Mesenteric fat pad (tissue), 1 donor: Measurements from ENCODE around the gene CCDC200. TPM values are rescaled to one million over a fixed set of nuclear protein-coding genes. Genes with fewer than 3 reads are reported as not detected.
"Not testable (repeated sequence)": the region's sequence is repeated elsewhere in the genome, so short reads cannot be mapped to it uniquely, and the experiment has no call there.

Experiments
- DNase-seq: peaks from one replicate; pipeline ENCODE4 v3.0.0-alpha.2; 2020; ENCODE audit warnings: low spot score
- long read RNA-seq: library from polyadenylated mRNA; unstranded; transcript quantifications from one replicate; pipeline ENCODE4 v2.0.0, GENCODE V29; 2020
- total RNA-seq: library from RNA; stranded (reverse); fragmentation: NEBNext Ultra II Directional; extraction: Animal tissue kit (Norgen Biotek cat#: 25700); gene quantifications from one replicate; pipeline ENCODE4 v1.2.1, GENCODE V29; 2021
- donor health status: DM: yes; HTN: yes; CAD: no.

The CCDC200 gene
- not detected for total RNA-seq
- long read RNA-seq, partial matches to known transcripts: 0 of 62 reads
- long read RNA-seq, other reads (novel, unspliced or antisense): 62 of 62 reads

- DNase-seq: not testable (repeated sequence)
These were observed at the start of gene CCDC200 for GRCh38 chr17:43228020-43228782. Gene CCDC200 (minus strand): TSS chr17:43228623. CDS start chr17:43228554, 69 bp downstream.

DNA sequence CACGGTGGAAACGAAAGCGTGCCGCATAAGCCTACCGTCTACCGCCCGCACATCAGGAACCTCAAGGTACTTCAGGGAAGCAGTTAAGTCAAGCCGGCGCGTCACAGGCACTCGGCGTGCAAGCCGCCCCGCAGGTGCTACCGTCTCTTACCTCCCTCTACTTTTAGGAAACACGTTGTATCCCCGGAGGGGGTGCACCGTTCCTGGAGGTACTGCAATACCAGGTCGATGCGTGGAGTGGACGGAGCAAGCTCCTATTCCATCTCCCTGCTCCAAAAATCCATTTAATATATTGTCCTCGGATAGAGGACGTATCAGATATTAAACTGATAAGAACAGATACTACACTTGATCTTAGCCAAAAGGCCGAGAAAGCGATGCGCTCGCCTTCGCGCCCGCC is 44.5 kb upstream of the CCDC200 start:
- not testable (repeated sequence) for DNase-seq

GRCh38 chr17:43272483-43272882 is 44.1 kb upstream of the CCDC200 start:
- not testable (repeated sequence) for DNase-seq

DNA sequence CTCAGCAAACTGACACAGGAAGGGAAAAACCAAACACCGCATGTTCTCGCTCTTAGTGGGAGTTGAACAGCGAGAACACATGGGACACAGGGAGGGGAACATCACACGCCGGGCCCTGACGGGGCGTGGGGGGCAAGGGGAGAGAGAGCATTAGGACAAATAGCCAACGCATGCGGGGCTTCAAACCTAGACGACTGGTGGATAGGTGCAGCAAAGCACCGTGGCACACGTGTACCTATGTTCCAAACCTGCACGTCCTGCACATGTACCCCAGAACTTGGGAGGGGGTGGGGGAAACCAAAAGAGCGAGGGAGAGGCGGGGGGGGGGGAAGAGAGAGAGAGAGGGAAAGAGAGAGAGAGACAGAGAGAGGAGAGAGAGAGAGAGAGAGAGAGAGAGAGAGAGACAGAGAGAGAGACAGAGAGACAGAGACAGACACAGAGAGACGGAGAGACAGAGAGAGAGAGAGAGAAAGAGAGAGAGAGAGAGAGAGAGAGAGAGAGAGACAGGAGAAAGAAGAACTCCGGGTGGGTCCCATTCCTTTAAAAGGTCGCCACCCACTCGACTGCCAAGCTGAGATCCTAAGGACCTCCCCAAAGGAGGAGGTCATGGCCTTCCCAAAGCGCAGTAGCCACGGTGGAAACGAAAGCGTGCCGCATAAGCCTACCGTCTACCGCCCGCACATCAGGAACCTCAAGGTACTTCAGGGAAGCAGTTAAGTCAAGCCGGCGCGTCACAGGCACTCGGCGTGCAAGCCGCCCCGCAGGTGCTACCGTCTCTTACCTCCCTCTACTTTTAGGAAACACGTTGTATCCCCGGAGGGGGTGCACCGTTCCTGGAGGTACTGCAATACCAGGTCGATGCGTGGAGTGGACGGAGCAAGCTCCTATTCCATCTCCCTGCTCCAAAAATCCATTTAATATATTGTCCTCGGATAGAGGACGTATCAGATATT is 42.4 kb upstream of the CCDC200 start:
- not testable (repeated sequence) for DNase-seq

DNA sequence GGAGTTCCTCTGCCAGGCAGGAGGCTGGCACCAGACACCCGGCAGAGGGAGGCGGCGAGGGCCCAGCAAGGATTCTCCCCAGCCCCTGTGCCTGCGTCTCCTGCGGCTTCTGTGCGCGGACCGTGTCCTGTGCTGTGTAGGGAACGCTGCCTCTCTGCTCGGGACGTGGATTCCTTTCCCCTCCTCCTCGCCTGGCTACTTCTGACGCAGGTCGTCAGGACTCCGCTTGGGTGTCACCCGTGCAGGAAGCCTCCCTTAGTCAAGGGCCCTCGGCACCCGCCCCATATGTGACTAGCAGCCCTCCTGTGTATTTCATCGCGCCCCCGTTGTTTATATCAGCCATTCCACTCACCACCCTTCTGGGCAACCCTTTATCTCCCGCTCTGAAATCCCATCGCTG is 18.0 kb upstream of the CCDC200 start:
- DNase-seq: not testable (repeated sequence)

- DNase-seq: not testable (repeated sequence)
These were observed 12.4 kb upstream of the CCDC200 start for GRCh38 chr17:43240596-43241352.

- not testable (repeated sequence) for DNase-seq
These were observed 11.2 kb upstream of the CCDC200 start for GRCh38 chr17:43239597-43239996.

GRCh38 chr17:43233877-43234276 is 5.5 kb upstream of the CCDC200 start, which contains the start of gene RNU2-1:
Gene RNU2-1 (minus strand): TSS chr17:43233977.
- not testable (repeated sequence) for DNase-seq

GRCh38 chr17:43233263-43233662 is 4.8 kb upstream of the CCDC200 start:
- DNase-seq: not testable (repeated sequence)

DNA sequence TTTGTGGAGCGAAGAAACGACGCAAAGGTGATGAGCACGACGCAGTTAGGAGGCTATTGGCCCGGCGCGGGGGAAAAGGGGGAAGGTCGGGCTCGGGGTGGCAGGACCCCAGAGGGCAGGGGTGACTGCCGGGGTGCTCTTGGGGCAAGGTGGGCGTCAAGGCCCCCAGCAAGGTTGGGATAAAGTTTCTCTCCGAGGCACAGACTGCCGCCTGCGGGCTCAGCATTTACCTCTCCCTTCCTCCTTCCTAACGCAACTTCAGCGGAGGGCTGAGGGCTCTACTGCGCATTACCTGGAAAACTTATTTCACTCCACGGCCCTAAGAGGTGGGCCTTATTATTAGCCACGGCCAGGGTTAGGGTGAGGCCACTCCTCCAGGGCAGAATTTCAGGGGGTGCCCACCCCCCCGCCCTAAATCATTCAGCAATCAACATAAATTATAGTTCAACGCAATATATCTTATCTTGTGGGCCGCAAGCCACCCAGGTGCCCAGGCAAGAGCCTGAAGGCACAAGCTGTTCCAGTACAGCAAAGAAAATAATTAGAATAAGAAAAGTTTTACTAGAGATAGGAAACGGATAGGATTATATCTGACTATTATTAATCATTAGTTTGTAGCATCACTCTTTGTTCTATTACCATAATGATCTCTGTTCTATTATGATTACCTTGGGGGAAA is 3.7 kb upstream of the CCDC200 start:
- DNase-seq: peak; percentile 96

GRCh38 chr17:43231205-43232020 is 3.0 kb upstream of the CCDC200 start:
- not testable (repeated sequence) for DNase-seq

- peak; percentile 37 for DNase-seq
These were observed 2.0 kb downstream of the CCDC200 start for GRCh38 chr17:43226393-43226792.

DNA sequence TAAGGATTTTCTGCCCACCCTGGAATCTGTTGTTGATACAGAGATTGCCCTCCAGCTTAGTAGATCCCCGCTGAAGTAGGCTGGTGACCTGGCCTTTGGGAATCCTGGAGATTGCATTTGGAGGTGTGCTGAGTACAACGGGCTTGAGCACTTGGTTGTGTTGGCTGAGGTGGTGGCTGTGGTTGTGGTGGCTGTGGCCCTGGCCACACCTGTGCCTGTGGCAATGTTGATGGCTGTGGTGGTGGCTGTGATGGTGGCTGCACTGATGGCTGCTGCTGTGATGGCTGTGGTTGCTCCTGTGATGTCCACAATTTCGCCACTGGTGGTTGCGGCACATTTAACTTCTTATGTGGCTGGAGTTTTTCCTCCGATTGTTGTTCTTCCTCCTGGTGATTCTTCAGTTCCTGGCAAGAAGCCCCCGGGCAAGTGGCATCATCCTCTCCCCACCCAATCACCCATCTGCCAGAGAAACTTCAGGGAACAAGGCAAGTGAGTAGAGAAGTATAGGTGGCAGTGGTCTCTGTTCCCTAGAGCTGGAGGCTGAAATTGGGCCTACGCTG is 4.2 kb downstream of the CCDC200 start:
- peak; percentile 53 for DNase-seq

- DNase-seq: peak; percentile 67
These were observed 7.8 kb downstream of the CCDC200 start for GRCh38 chr17:43220511-43221125.

DNA sequence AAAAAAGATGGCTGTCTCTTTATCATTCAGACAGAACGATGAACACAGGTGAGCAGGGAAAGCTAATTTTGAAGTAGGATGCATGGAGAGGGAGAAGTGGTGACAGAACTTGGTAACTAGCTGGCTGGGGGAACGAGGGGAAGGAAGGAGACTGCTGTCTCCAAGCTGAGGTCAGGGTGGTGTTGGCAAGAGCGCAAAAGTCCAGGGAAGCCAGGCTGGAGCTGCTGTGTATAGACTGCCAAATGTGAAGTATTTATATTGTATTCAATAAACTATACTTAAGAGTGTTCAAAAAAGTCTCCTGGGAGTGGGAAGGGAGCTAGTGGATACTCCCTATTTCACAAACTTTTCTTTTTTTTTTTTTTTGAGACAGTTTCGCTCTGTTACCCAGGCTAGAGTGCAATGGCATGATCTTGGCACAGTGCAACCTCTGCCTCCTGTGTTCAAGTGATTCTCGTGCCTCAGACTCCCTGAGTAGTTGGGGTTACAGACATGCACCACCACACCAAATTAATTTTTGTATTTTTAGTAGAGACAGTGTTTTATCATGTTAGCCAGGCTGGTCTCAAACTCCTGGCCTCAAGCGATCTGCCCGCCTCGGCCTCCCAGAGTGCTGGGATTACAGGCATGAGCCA is 8.6 kb downstream of the CCDC200 start:
- peak; percentile 67 for DNase-seq

- DNase-seq: no peak
These were observed 9.4 kb downstream of the CCDC200 start for GRCh38 chr17:43219001-43219400.

GRCh38 chr17:43217614-43218087 is 10.8 kb downstream of the CCDC200 start:
- DNase-seq: no peak
